Activated CD8-positive, alpha-beta T cell treated with anti-CD3 and anti-CD28 coated beads, Interleukin-2, amount 10 ng/mL, durations not matched to agents 7 days and 5 days (primary cell): ENCODE measurements around the gene TSHZ1. TPM values are rescaled to one million over a fixed set of nuclear protein-coding genes. Genes with fewer than 3 reads are reported as not detected.
A peak's percentile ranks its signal among the peaks of the same experiment; 100 is the strongest.

ENCODE experiments used
- ATAC-seq: fragments of 150-1000 bp; cut with Tn5 transposase; one replicate; pipeline ENCODE4 v1.10.0; 2021; ENCODE audit warnings: moderate library complexity
- CTCF ChIA-PET: fragments of 350-600 bp; sonication (Branson Sonifier 250); formaldehyde crosslinking; loops from one replicate; lab custom pipeline; 2021; ENCODE audit warnings: antibody characterized with exemption; lab: Charles Lee
- POLR2A ChIA-PET: fragments of 350-600 bp; sonication (Branson Sonifier 250); formaldehyde crosslinking; loops from one replicate; lab custom pipeline; 2021; ENCODE audit warnings: antibody characterized with exemption; lab: Charles Lee
- DNase-seq: peaks from one replicate; pipeline ENCODE4 v3.0.0-alpha.2; 2020
- H3K27ac Mint-ChIP-seq: one replicate; pipeline ENCODE4 v1.8.0; 2021; ENCODE audit warnings: mild to moderate bottlenecking, mixed read lengths
- H3K27me3 Mint-ChIP-seq: one replicate; pipeline ENCODE4 v1.8.0; 2021; ENCODE audit warnings: low read depth, mixed read lengths
- H3K36me3 Mint-ChIP-seq: one replicate; pipeline ENCODE4 v1.8.0; 2021; ENCODE audit warnings: low read depth, mixed read lengths
- H3K4me1 Mint-ChIP-seq: one replicate; pipeline ENCODE4 v1.8.0; 2021; ENCODE audit warnings: low read depth, mixed read lengths
- H3K4me3 Mint-ChIP-seq: one replicate; pipeline ENCODE4 v1.8.0; 2021; ENCODE audit warnings: mild to moderate bottlenecking, mixed read lengths
- H3K9me3 Mint-ChIP-seq: one replicate; pipeline ENCODE4 v1.8.0; 2022; ENCODE audit warnings: mixed read lengths; ENCODE audit not compliant: insufficient read depth
- total RNA-seq, 2 experiments: library from RNA; stranded (reverse); gene quantifications; one replicate each; pipeline ENCODE4 v1.2.3, GENCODE V29; 2021

Gene TSHZ1
- total RNA-seq, 2 experiments from 2014 or later: 16.7 to 16.8 TPM

- Mint-ChIP-seq H3K36me3 (peaks cover 17% of the 10 kb centered on the region), H3K4me1 (no peaks in the 10 kb centered on the region), H3K4me3 (no peak overlapping the region), H3K27me3 (no peaks in the 10 kb centered on the region), H3K9me3 (no peaks in the 10 kb centered on the region), H3K27ac (no peak overlapping the region)
- POLR2A ChIA-PET: interaction anchor here (0.6 kb wide), 1 partner anchor 40 kb away, joined by 3 read pairs; no protein-coding TSS in a partner anchor
- DNase-seq: no peak
- CTCF ChIA-PET: no interaction called here
- no peak for ATAC-seq
These were observed 77.1 kb downstream of the TSHZ1 start for GRCh38 chr18:75287700-75288099.

GRCh38 chr18:75289761-75290160, 79.2 kb downstream of the TSHZ1 start:
- no peaks in the 10 kb centered on the region for H3K9me3 Mint-ChIP-seq
- CTCF ChIA-PET: no interaction called here
- H3K27ac Mint-ChIP-seq: no peak overlapping the region
- H3K36me3 Mint-ChIP-seq: peaks cover 17% of the 10 kb centered on the region
- no peak overlapping the region for H3K4me3 Mint-ChIP-seq
- no peaks in the 10 kb centered on the region for H3K27me3 Mint-ChIP-seq
- no peaks in the 10 kb centered on the region for H3K4me1 Mint-ChIP-seq
- no peak for ATAC-seq
- POLR2A ChIA-PET: no interaction called here
- DNase-seq: no peak

DNA sequence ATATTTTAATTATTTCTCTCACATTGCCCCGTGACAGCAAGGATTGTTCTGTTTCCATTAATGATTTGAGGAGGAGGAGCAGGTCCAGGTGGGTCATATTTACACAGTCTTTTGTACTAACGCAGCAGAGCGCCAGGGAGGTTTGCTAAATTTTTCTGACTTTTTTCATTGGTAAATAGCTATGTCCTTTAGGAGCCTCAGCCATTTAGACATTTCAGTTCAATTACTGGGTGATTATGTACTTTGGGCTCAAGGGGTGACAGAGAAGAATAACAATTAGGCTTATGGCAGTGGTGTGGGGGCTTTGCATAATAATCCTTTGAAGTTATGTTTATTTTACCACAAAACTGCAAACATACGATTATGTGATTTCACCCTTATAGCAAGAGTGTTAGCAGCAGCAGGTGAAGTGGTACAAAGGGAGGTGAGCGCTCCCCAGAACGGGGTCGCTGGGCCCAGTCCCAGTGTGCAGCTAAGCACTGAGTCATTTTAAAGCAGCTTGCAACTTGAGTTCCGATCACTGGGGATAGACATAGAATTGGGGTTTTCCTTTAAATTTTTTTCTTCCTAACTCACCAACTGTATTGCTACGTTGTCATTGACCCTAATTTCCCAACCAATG, 80.3 kb downstream of the TSHZ1 start:
- Mint-ChIP-seq H3K4me3 (no peak overlapping the region), H3K36me3 (peaks cover 10% of the 10 kb centered on the region), H3K27me3 (no peaks in the 10 kb centered on the region), H3K27ac (no peak overlapping the region), H3K4me1 (no peaks in the 10 kb centered on the region), H3K9me3 (no peaks in the 10 kb centered on the region)
- ChIA-PET POLR2A (no interaction called here), CTCF (no interaction called here)
- no peak for ATAC-seq
- no peak for DNase-seq

GRCh38 chr18:75291460-75291859, 80.9 kb downstream of the TSHZ1 start:
- no peak for ATAC-seq
- H3K4me3 Mint-ChIP-seq: no peak overlapping the region
- no peak overlapping the region for H3K27ac Mint-ChIP-seq
- H3K4me1 Mint-ChIP-seq: no peaks in the 10 kb centered on the region
- ChIA-PET POLR2A (no interaction called here), CTCF (no interaction called here)
- no peaks in the 10 kb centered on the region for H3K9me3 Mint-ChIP-seq
- peaks cover 8% of the 10 kb centered on the region for H3K36me3 Mint-ChIP-seq
- DNase-seq: no peak
- no peaks in the 10 kb centered on the region for H3K27me3 Mint-ChIP-seq

DNA sequence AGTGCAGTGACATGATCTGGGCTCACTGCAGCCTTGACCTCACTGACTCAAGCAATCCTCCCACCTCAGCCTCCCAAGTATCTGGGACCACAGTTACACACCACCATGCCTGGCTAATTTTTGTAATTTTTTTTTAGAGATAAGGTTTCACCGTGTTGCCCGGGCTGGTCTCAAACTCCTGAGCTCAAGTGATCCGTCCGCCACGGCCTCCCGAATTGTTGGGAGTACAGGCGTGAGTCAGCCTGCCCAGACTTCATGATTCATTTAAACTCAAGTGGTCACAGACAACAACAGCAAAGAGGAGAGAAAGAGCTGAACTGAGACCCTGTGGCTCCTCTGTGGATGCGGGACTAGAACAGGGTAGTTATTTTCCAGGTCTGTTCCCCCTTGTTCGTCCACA, 83.0 kb downstream of the TSHZ1 start:
- POLR2A ChIA-PET: no interaction called here
- Mint-ChIP-seq H3K4me3 (no peak overlapping the region), H3K9me3 (no peaks in the 10 kb centered on the region), H3K36me3 (peaks cover 2% of the 10 kb centered on the region), H3K4me1 (no peaks in the 10 kb centered on the region), H3K27me3 (no peaks in the 10 kb centered on the region), H3K27ac (no peak overlapping the region)
- CTCF ChIA-PET: no interaction called here
- no peak for DNase-seq
- ATAC-seq: no peak

GRCh38 chr18:75297731-75298130, 87.1 kb downstream of the TSHZ1 start:
- Mint-ChIP-seq H3K9me3 (no peaks in the 10 kb centered on the region), H3K27ac (no peak overlapping the region), H3K27me3 (no peaks in the 10 kb centered on the region), H3K36me3 (no peaks in the 10 kb centered on the region), H3K4me3 (no peak overlapping the region), H3K4me1 (no peaks in the 10 kb centered on the region)
- POLR2A ChIA-PET: no interaction called here
- ATAC-seq (no peak), DNase-seq (no peak)
- CTCF ChIA-PET: no interaction called here

- no peak overlapping the region for H3K4me3 Mint-ChIP-seq
- DNase-seq (peak; percentile 4), ATAC-seq (no peak)
- H3K36me3 Mint-ChIP-seq: no peaks in the 10 kb centered on the region
- no peaks in the 10 kb centered on the region for H3K4me1 Mint-ChIP-seq
- CTCF ChIA-PET: no interaction called here
- no peak overlapping the region for H3K27ac Mint-ChIP-seq
- POLR2A ChIA-PET: no interaction called here
- H3K27me3 Mint-ChIP-seq: no peaks in the 10 kb centered on the region
- no peaks in the 10 kb centered on the region for H3K9me3 Mint-ChIP-seq
These were observed 94.3 kb downstream of the TSHZ1 start for GRCh38 chr18:75304678-75305557.

DNA sequence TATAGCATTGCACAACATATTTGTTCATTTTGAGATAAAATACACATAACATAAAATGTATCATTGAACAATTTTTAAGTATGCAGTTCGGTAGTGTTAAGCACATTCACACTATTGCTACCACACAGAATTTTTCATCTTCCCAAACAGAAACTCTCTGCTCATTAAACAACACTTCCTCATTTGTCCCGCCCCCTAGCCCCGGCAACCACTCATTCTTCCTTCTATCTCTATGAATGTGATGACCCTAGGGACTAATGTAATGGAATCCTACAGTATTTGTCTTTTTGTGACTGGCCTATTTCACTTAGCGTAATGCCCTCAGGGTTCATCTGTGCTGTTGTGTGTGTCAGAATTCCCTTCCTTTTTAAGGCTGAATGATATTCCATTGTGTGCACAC, 95.4 kb downstream of the TSHZ1 start:
- no peaks in the 10 kb centered on the region for H3K9me3 Mint-ChIP-seq
- H3K4me1 Mint-ChIP-seq: no peaks in the 10 kb centered on the region
- DNase-seq (no peak), ATAC-seq (no peak)
- no peaks in the 10 kb centered on the region for H3K36me3 Mint-ChIP-seq
- no peak overlapping the region for H3K4me3 Mint-ChIP-seq
- ChIA-PET CTCF (no interaction called here), POLR2A (no interaction called here)
- no peak overlapping the region for H3K27ac Mint-ChIP-seq
- no peaks in the 10 kb centered on the region for H3K27me3 Mint-ChIP-seq

GRCh38 chr18:75307530-75307929, 96.9 kb downstream of the TSHZ1 start:
- ATAC-seq (no peak), DNase-seq (no peak)
- H3K27ac Mint-ChIP-seq: no peak overlapping the region
- no peaks in the 10 kb centered on the region for H3K27me3 Mint-ChIP-seq
- no peaks in the 10 kb centered on the region for H3K9me3 Mint-ChIP-seq
- POLR2A ChIA-PET: no interaction called here
- CTCF ChIA-PET: no interaction called here
- no peaks in the 10 kb centered on the region for H3K4me1 Mint-ChIP-seq
- no peak overlapping the region for H3K4me3 Mint-ChIP-seq
- no peaks in the 10 kb centered on the region for H3K36me3 Mint-ChIP-seq

DNA sequence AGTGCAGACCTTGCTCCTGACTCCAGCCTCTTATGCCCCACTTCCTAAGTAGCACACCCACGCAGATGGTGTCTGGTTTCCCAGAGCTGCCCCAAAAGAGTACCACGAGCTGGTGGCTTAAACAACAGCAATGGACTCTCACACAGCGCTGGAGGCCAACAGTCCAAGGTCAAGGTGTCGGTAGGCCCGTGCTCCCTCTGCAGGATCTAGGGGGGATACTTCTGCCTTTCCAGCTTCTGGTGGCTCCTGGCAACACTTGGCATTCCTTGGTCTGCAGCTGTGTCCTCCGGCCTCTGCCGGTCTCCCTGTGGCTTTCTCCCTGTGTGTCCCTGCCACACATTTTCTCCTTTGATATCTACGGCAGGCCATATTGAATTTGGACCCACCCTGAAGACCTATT, 99.0 kb downstream of the TSHZ1 start:
- Mint-ChIP-seq H3K4me1 (no peaks in the 10 kb centered on the region), H3K36me3 (no peaks in the 10 kb centered on the region), H3K4me3 (no peak overlapping the region), H3K27ac (no peak overlapping the region), H3K9me3 (no peaks in the 10 kb centered on the region), H3K27me3 (no peaks in the 10 kb centered on the region)
- no peak for ATAC-seq
- ChIA-PET POLR2A (no interaction called here), CTCF (no interaction called here)
- DNase-seq: no peak

DNA sequence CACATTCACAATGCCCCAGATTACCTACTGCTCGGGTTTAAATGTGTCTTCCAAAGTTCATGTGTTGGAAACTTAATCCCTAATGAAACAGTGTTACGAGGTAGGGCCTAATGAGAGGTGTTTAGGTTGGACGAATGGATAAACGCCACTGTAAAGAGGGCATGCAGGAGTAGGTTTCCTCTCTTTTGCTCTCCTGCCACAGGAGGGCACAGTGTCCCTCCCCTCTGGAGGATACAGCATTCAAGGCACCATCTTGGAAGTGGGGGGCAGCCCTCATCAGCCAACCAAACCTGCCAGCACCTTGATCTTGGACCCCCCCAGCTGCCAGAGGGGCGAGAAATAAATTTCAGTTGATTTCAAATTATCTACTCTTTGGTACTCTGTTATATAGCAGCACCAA, 103.5 kb downstream of the TSHZ1 start:
- no peak for DNase-seq
- POLR2A ChIA-PET: no interaction called here
- no peak for ATAC-seq
- CTCF ChIA-PET: no interaction called here
- Mint-ChIP-seq H3K4me1 (no peaks in the 10 kb centered on the region), H3K4me3 (no peak overlapping the region), H3K36me3 (no peaks in the 10 kb centered on the region), H3K27ac (no peak overlapping the region), H3K9me3 (no peaks in the 10 kb centered on the region), H3K27me3 (no peaks in the 10 kb centered on the region)

- no peak overlapping the region for H3K27ac Mint-ChIP-seq
- CTCF ChIA-PET: no interaction called here
- no peaks in the 10 kb centered on the region for H3K27me3 Mint-ChIP-seq
- H3K4me1 Mint-ChIP-seq: no peaks in the 10 kb centered on the region
- DNase-seq (no peak), ATAC-seq (no peak)
- no peaks in the 10 kb centered on the region for H3K9me3 Mint-ChIP-seq
- POLR2A ChIA-PET: no interaction called here
- no peaks in the 10 kb centered on the region for H3K36me3 Mint-ChIP-seq
- no peak overlapping the region for H3K4me3 Mint-ChIP-seq
These were observed 104.0 kb downstream of the TSHZ1 start for GRCh38 chr18:75314606-75315005.
